GM19099 (cell line): ENCODE results near the gene ST13.

Experiments
- POLR2A ChIP-seq: IDR thresholded peaks from 3 replicates; pipeline ENCODE4 v1.6.1; 2011; ENCODE audit warnings: low read depth; ENCODE audit not compliant: insufficient read length; ENCODE audit errors: extremely low read depth

ST13 gene

GRCh38 chr22:40806711-40807110 is 49.7 kb downstream of the ST13 start:
- TF ChIP-seq POLR2A: no peak

DNA sequence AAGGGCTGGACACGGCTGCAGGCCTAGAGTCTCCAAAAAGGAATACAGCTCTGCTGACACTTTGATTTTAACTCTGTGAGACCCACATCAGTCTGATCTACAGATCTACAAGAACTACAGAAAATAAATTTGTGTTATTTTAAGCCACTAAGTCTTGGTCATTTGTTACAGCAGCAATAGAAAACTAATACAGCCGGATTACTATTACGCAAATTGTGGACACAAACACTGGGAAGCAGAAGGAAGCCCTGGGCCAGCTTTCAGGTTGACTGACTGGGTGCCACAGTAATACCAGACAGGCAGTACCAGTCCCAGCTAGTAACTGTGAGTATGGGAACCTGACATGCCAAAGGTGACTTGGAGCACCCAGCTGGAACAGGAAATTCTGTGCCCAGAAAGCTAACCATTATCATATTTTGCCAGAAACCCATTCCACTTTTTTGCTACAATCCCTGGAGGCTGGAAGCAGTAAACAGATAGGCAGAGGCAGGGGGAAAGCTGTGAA is 50.7 kb downstream of the ST13 start:
- TF ChIP-seq POLR2A: no peak

DNA sequence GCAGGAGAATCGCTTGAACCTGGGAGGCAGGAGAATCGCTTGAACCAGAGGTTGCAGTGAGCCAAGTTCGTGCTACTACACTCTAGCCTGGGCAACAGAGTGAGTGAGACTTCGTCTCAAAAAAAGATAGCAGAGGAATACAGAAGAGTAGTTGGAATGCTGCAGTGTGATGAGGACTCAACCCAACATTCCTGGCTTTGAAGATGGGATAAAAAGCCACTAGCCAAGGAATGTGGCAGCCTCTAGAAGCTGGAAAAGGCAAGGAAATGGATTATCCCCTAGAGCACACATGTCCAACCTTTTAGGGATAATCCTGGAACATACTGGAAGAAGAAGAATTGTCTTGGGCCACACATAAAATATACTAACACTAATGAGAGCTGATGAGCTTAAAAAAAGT is 51.2 kb downstream of the ST13 start:
- no peak for TF ChIP-seq POLR2A

DNA sequence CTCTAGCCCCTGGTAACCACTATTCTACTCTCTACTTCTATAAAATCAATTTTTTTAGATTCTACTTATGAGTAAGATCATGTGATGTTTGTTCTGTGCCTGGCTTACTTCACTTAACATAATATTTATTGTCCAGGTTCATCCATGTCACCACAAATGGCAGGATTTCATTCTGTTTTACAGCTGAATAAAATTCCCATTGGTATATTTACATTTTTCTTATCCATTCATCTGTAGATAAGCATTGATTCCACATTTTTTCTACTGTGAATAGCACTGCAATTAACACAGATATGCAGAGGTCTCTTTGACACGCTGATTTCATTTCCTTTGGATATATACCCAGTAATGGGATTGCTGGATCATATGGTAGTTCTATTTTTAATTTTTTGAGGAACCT is 53.1 kb downstream of the ST13 start:
- no peak for TF ChIP-seq POLR2A

- TF ChIP-seq POLR2A: no peak
These were observed 57.4 kb downstream of the ST13 start for GRCh38 chr22:40799008-40799407.

DNA sequence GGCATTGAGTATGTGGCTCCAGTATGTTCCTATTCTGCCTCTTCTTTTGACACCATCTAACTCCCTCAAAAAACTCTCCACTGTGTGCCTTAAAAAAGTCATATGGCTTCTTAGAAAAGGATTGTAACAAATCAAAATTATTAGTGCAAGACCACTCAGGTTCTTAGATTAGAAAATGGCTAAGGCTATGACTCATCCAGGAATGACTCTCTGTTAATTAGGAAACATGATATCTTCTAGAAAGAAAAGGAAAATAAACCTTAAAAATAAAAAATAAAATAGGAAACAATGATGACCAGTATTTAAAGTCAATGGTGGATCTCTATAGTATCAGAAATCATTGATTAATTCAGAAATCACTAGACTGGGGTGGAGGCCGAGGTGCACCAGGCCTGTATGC is 59.0 kb downstream of the ST13 start:
- TF ChIP-seq POLR2A: no peak

- no peak for TF ChIP-seq POLR2A
These were observed 64.0 kb downstream of the ST13 start for GRCh38 chr22:40792451-40792850.

DNA sequence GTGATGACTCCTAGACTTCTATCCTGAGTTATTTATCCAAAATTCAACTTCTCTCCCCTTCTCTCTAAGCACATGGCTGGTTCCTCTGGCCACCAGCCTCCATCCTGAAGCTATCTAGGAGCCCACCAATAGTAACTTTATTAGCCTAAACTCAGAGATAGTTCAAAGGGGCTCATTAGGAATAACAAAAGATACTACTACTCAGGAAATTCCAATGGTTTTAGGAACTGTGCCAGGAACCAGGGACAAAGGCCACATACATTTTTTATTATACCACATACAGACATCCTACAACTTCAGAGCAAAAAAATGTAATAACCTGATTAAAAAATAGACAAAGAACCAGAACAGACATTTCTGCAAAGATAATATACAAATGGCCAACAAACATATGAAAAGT is 65.2 kb downstream of the ST13 start:
- TF ChIP-seq POLR2A: no peak

- no peak for TF ChIP-seq POLR2A
These were observed 67.3 kb downstream of the ST13 start for GRCh38 chr22:40789131-40789530.

DNA sequence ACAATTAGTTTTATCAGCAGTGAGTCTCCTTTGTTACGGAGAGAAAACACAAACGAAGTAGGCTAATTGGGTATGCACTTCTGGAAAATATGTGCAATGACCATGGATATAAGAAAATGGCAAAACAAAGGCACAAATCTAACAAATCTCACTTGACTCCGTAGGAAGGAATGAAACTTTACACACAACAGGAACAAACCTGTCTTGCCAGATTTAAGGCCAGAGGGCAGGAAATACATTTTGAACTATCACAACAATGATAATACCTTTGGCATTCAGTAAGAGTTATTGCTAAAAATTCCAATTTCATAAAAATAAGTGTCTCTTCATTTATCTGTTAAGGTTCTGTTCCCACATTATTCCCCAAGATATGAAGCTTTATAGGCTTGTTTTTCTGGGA is 73.9 kb downstream of the ST13 start:
- no peak for TF ChIP-seq POLR2A
